ENCODE measurements around the gene CSTB. TPM values are rescaled to one million over a fixed set of nuclear protein-coding genes. Genes with fewer than 3 reads are reported as not detected.

The CSTB gene
- total RNA-seq, 1 donor from 2014 or later: 45.4 TPM

DNA sequence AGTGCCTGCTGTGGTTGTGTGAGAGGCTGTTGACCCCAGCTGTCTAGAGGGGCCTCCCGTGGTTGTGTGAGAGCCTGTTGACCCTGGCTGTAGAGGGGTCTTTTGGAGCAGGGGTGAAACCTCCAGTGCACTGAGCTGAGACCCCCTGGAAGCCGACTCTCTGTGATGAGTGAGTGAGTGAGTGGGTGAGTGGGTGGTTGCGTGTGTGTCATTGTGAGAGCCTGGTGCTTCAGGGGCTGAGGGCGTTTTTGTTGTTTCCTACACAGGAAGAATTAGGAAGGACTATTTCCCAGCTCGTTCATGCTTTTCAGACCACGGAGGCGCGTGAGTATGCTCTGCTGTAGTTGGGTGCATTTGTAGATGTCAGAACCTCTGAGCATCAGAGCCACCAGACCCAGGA is 16.3 kb upstream of the CSTB start:
- peaks cover 13% of the 10 kb centered on the region for H3K4me1 Mint-ChIP-seq (ENCODE audit: unreplicated experiment)
- no peaks in the 10 kb centered on the region for H3K27me3 Mint-ChIP-seq
- DNase-seq (ENCODE audit: extremely low spot score, unreplicated experiment): no peak
- TF ChIP-seq, protein P1, sequence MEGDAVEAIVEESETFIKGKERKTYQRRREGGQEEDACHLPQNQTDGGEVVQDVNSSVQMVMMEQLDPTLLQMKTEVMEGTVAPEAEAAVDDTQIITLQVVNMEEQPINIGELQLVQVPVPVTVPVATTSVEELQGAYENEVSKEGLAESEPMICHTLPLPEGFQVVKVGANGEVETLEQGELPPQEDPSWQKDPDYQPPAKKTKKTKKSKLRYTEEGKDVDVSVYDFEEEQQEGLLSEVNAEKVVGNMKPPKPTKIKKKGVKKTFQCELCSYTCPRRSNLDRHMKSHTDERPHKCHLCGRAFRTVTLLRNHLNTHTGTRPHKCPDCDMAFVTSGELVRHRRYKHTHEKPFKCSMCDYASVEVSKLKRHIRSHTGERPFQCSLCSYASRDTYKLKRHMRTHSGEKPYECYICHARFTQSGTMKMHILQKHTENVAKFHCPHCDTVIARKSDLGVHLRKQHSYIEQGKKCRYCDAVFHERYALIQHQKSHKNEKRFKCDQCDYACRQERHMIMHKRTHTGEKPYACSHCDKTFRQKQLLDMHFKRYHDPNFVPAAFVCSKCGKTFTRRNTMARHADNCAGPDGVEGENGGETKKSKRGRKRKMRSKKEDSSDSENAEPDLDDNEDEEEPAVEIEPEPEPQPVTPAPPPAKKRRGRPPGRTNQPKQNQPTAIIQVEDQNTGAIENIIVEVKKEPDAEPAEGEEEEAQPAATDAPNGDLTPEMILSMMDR (conservative IDR thresholded peaks at IDR 0.05): no peak
- peaks cover 12% of the 10 kb centered on the region for H3K36me3 Mint-ChIP-seq
- no peak overlapping the region for H3K27ac Mint-ChIP-seq
- peak overlapping the region; percentile 67 for H3K4me3 Mint-ChIP-seq
- H3K9me3 Mint-ChIP-seq: no peaks in the 10 kb centered on the region

- Mint-ChIP-seq H3K4me1 (ENCODE audit: unreplicated experiment) (peaks cover 13% of the 10 kb centered on the region), H3K36me3 (peaks cover 9% of the 10 kb centered on the region), H3K27me3 (no peaks in the 10 kb centered on the region), H3K27ac (peak overlapping the region; percentile 88), H3K4me3 (peak overlapping the region; percentile 96), H3K9me3 (no peaks in the 10 kb centered on the region)
- no peak for DNase-seq (ENCODE audit: extremely low spot score, unreplicated experiment)
- TF ChIP-seq, protein P1 (conservative IDR thresholded peaks at IDR 0.05): no peak
These were observed 14.0 kb upstream of the CSTB start for GRCh38 chr21:43790010-43790524.

- TF ChIP-seq, protein P1 (conservative IDR thresholded peaks at IDR 0.05): peak; percentile 97
- Mint-ChIP-seq H3K27ac (peak within 1 kb of the TSS; percentile 88), H3K27me3 (no peaks in the 10 kb centered on the region), H3K9me3 (no peaks in the 10 kb centered on the region), H3K36me3 (peaks cover 8% of the 10 kb centered on the region), H3K4me1 (ENCODE audit: unreplicated experiment) (peaks cover 13% of the 10 kb centered on the region), H3K4me3 (peak within 1 kb of the TSS; percentile 96)
- peak; percentile 98 for DNase-seq (ENCODE audit: extremely low spot score, unreplicated experiment)
These were observed 13.3 kb upstream of the CSTB start, which contains the start of gene RRP1 for GRCh38 chr21:43789276-43790009. Gene RRP1, plus strand, starts transcription at chr21:43789577. Its CDS starts 53 bp downstream, at chr21:43789630.

GRCh38 chr21:43786807-43787440 is 10.8 kb upstream of the CSTB start:
- H3K4me3 Mint-ChIP-seq: no peak overlapping the region
- TF ChIP-seq, protein P1 (conservative IDR thresholded peaks at IDR 0.05): no peak
- no peak for DNase-seq (ENCODE audit: extremely low spot score, unreplicated experiment)
- no peaks in the 10 kb centered on the region for H3K9me3 Mint-ChIP-seq
- H3K27ac Mint-ChIP-seq: no peak overlapping the region
- H3K27me3 Mint-ChIP-seq: no peaks in the 10 kb centered on the region
- H3K4me1 Mint-ChIP-seq (ENCODE audit: unreplicated experiment): peaks cover 10% of the 10 kb centered on the region
- H3K36me3 Mint-ChIP-seq: peaks cover 2% of the 10 kb centered on the region

DNA sequence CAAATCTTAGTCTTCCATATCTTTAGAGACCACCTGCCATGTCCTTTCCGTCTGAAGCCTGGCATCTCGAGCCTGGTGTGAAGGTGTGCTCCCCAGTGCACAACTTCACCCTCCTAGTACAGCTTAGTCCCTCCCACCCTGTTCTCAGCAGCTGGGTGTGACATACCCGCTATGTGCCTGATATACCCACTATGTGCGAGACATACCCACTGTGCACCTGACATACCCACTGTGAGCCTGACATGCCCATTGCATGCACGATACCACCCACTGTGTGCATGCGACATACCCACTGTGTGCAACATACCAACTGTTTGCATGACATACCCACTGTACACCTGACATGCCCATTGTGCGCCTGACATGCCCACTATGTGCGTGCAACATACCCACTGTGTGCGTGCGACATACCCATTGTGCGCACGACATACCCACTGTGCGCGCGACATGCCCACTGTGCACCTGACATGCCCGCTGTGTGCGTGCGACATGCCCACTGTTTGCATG is 10.2 kb upstream of the CSTB start:
- Mint-ChIP-seq H3K4me1 (ENCODE audit: unreplicated experiment) (peaks cover 8% of the 10 kb centered on the region), H3K27me3 (no peaks in the 10 kb centered on the region), H3K9me3 (no peaks in the 10 kb centered on the region), H3K4me3 (peak overlapping the region; percentile 79), H3K27ac (peak overlapping the region; percentile 71), H3K36me3 (no peaks in the 10 kb centered on the region)
- TF ChIP-seq, protein P1 (conservative IDR thresholded peaks at IDR 0.05): no peak
- DNase-seq (ENCODE audit: extremely low spot score, unreplicated experiment): no peak
